Endothelial cell (in vitro differentiated cells): ENCODE results near the gene NEK1. TPM values are rescaled to one million over a fixed set of nuclear protein-coding genes. Genes with fewer than 3 reads are reported as not detected.

Source experiments
- DNase-seq: peaks from one replicate; pipeline ENCODE4 v3.0.0; 2021; ENCODE audit warnings: low spot score
- H3K27ac Mint-ChIP-seq: one replicate; pipeline ENCODE4 v1.8.0; 2021; ENCODE audit warnings: mixed read lengths, inconsistent platforms; ENCODE audit not compliant: unreplicated experiment
- H3K27me3 Mint-ChIP-seq: one replicate; pipeline ENCODE4 v1.8.0; 2021; ENCODE audit warnings: mild to moderate bottlenecking, moderate library complexity, mixed read lengths, inconsistent platforms; ENCODE audit not compliant: unreplicated experiment
- H3K36me3 Mint-ChIP-seq: one replicate; pipeline ENCODE4 v1.8.0; 2021; ENCODE audit warnings: mild to moderate bottlenecking, low read depth, mixed read lengths, inconsistent platforms; ENCODE audit not compliant: unreplicated experiment
- H3K4me1 Mint-ChIP-seq: one replicate; pipeline ENCODE4 v1.8.0; 2021; ENCODE audit warnings: mild to moderate bottlenecking, mixed read lengths, inconsistent platforms; ENCODE audit not compliant: unreplicated experiment
- H3K4me3 Mint-ChIP-seq: one replicate; pipeline ENCODE4 v1.8.0; 2021; ENCODE audit warnings: mild to moderate bottlenecking, mixed read lengths, inconsistent platforms; ENCODE audit not compliant: unreplicated experiment
- H3K9me3 Mint-ChIP-seq: one replicate; pipeline ENCODE4 v1.8.0; 2021; ENCODE audit warnings: mixed read lengths, inconsistent platforms; ENCODE audit not compliant: unreplicated experiment
- CTCF ChIP-seq: fragments of 200-600 bp; sonication (generic); IDR thresholded peaks from one replicate; pipeline ENCODE4 v1.5.0; 2021; ENCODE audit warnings: antibody characterized with exemption; ENCODE audit not compliant: unreplicated experiment
- total RNA-seq: library from RNA; stranded (reverse); fragmentation: NEBNext Ultra II Directional; extraction: Animal tissue kit (Norgen Biotek cat#: 25700); gene quantifications from one replicate; pipeline ENCODE4 v1.2.1, GENCODE V29; 2021; ENCODE audit not compliant: unreplicated experiment

Gene NEK1
- total RNA-seq, 1 donor from 2014 or later, result 12.5 TPM

- H3K9me3 Mint-ChIP-seq, result peaks cover 8% of the 10 kb centered on the region
- no peak overlapping the region for H3K27ac Mint-ChIP-seq
- no peaks in the 10 kb centered on the region for H3K36me3 Mint-ChIP-seq
- no peaks in the 10 kb centered on the region for H3K27me3 Mint-ChIP-seq
- H3K4me1 Mint-ChIP-seq, result no peaks in the 10 kb centered on the region
- H3K4me3 Mint-ChIP-seq, result no peak overlapping the region
- DNase-seq, result no peak
- no peak for TF ChIP-seq CTCF
These were observed 227.6 kb downstream of the NEK1 start for GRCh38 chr4:169384779-169385178.

GRCh38 chr4:169383724-169384123, 228.7 kb downstream of the NEK1 start:
- peaks cover 4% of the 10 kb centered on the region for H3K9me3 Mint-ChIP-seq
- no peaks in the 10 kb centered on the region for H3K36me3 Mint-ChIP-seq
- no peaks in the 10 kb centered on the region for H3K27me3 Mint-ChIP-seq
- H3K4me3 Mint-ChIP-seq, result no peak overlapping the region
- no peaks in the 10 kb centered on the region for H3K4me1 Mint-ChIP-seq
- DNase-seq, result no peak
- no peak overlapping the region for H3K27ac Mint-ChIP-seq
- TF ChIP-seq CTCF, result no peak

- no peaks in the 10 kb centered on the region for H3K27me3 Mint-ChIP-seq
- H3K4me1 Mint-ChIP-seq, result no peaks in the 10 kb centered on the region
- H3K27ac Mint-ChIP-seq, result no peak overlapping the region
- no peak overlapping the region for H3K4me3 Mint-ChIP-seq
- peaks cover 5% of the 10 kb centered on the region for H3K36me3 Mint-ChIP-seq
- no peak for TF ChIP-seq CTCF
- no peak for DNase-seq
- peaks cover 12% of the 10 kb centered on the region for H3K9me3 Mint-ChIP-seq
These were observed 232.7 kb downstream of the NEK1 start for GRCh38 chr4:169379688-169380087.

GRCh38 chr4:169377367-169377766, 235.0 kb downstream of the NEK1 start:
- Mint-ChIP-seq H3K36me3 (peaks cover 5% of the 10 kb centered on the region), H3K4me1 (no peaks in the 10 kb centered on the region), H3K4me3 (no peak overlapping the region), H3K27ac (no peak overlapping the region), H3K9me3 (peaks cover 12% of the 10 kb centered on the region), H3K27me3 (no peaks in the 10 kb centered on the region)
- DNase-seq, result no peak
- no peak for TF ChIP-seq CTCF

GRCh38 chr4:169376421-169376820, 236.0 kb downstream of the NEK1 start:
- no peak for DNase-seq
- Mint-ChIP-seq H3K27me3 (no peaks in the 10 kb centered on the region), H3K4me1 (no peaks in the 10 kb centered on the region), H3K9me3 (peaks cover 8% of the 10 kb centered on the region), H3K36me3 (peaks cover 5% of the 10 kb centered on the region), H3K4me3 (no peak overlapping the region), H3K27ac (no peak overlapping the region)
- TF ChIP-seq CTCF, result no peak
